ENCODE measurements around the gene ARHGEF33. TPM values are rescaled to one million over a fixed set of nuclear protein-coding genes. Genes with fewer than 3 reads are reported as not detected.

Gene ARHGEF33
- total and polyA plus RNA-seq, 2 experiments from 2014 or later = 0.10 to 1.8 TPM

DNA sequence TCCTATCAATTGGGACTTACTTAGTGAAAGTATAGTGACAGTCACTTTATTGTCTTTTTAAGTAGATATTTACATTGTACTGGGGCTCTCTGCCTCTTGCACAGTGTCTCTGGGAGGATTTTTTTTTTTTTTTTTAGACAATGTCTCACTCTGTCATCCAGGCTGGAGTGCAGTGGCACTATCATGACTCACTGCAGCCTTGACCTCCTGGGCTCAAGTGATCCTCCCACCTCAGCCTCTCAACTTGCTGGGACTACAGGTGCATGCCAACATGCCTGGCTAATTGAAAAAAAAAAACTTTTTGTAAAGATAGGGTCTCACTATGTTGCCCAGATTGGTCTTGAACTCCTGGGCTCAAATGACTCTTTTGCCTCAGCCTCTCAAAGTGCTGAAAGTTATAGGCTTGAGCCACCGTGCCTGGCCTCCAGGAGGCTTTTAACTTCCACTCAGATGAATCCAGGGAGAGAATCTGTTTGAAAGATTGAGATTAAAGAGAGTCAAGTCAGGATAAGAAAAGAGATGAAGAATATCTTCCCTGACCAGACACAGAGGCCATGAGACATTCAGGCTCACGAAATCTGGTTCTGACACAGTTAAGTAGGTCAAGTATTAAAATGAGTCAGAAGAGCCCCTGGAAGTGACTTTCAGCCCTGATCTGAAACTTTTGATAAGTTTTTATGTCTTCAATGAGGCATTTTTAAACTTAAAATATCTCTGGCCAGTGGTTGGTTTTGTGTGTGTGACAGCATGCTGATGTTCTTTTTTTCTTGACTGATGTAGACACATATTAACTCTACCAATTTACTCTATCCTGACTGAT lies 18.3 kb downstream of the ARHGEF33 start:
- Histone ChIP-seq H3F3A (replicated peaks; ENCODE audit: low read depth) (no peaks in the 10 kb centered on the region), H3K36me3 (ENCODE audit: insufficient read depth) (no peaks in the 10 kb centered on the region), H2AFZ (no peak overlapping the region; the same call in 1 of the 2 replicates), H3K9me2 (ENCODE audit: insufficient read depth) (no peaks in the 10 kb centered on the region), H3K4me3 (no peak overlapping the region), H3K27me3 (ENCODE audit: insufficient read depth) (no peaks in the 10 kb centered on the region), H3K79me2 (replicated peaks; ENCODE audit: insufficient read depth) (no peaks in the 10 kb centered on the region), H3K4me1 (ENCODE audit: insufficient read depth) (no peaks in the 10 kb centered on the region), H4K20me1 (replicated peaks; ENCODE audit: insufficient read depth) (no peaks in the 10 kb centered on the region), H3K27ac (ENCODE audit: low read depth) (no peak overlapping the region), H3K4me2 (no peak overlapping the region)
- no peaks in the 10 kb centered on the region for H3K36me3 Mint-ChIP-seq (ENCODE audit: low read depth)
- H3K9me3 Mint-ChIP-seq = no peaks in the 10 kb centered on the region
- ATAC-seq = no peak
- H3K27me3 Mint-ChIP-seq (ENCODE audit: insufficient read depth, low read depth, poor library complexity) = peaks cover 4% of the 10 kb centered on the region
- no peaks in the 10 kb centered on the region for H3K4me1 Mint-ChIP-seq
- no peak for DNase-seq (ENCODE audit: low spot score)
- no peak overlapping the region for H3K27ac Mint-ChIP-seq
- H3K4me3 Mint-ChIP-seq = no peak overlapping the region
- TF ChIP-seq, protein P1, sequence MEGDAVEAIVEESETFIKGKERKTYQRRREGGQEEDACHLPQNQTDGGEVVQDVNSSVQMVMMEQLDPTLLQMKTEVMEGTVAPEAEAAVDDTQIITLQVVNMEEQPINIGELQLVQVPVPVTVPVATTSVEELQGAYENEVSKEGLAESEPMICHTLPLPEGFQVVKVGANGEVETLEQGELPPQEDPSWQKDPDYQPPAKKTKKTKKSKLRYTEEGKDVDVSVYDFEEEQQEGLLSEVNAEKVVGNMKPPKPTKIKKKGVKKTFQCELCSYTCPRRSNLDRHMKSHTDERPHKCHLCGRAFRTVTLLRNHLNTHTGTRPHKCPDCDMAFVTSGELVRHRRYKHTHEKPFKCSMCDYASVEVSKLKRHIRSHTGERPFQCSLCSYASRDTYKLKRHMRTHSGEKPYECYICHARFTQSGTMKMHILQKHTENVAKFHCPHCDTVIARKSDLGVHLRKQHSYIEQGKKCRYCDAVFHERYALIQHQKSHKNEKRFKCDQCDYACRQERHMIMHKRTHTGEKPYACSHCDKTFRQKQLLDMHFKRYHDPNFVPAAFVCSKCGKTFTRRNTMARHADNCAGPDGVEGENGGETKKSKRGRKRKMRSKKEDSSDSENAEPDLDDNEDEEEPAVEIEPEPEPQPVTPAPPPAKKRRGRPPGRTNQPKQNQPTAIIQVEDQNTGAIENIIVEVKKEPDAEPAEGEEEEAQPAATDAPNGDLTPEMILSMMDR (conservative IDR thresholded peaks at IDR 0.05; ENCODE audit: low read depth in 2 of 2) = no peak
- TF ChIP-seq, protein P2, sequence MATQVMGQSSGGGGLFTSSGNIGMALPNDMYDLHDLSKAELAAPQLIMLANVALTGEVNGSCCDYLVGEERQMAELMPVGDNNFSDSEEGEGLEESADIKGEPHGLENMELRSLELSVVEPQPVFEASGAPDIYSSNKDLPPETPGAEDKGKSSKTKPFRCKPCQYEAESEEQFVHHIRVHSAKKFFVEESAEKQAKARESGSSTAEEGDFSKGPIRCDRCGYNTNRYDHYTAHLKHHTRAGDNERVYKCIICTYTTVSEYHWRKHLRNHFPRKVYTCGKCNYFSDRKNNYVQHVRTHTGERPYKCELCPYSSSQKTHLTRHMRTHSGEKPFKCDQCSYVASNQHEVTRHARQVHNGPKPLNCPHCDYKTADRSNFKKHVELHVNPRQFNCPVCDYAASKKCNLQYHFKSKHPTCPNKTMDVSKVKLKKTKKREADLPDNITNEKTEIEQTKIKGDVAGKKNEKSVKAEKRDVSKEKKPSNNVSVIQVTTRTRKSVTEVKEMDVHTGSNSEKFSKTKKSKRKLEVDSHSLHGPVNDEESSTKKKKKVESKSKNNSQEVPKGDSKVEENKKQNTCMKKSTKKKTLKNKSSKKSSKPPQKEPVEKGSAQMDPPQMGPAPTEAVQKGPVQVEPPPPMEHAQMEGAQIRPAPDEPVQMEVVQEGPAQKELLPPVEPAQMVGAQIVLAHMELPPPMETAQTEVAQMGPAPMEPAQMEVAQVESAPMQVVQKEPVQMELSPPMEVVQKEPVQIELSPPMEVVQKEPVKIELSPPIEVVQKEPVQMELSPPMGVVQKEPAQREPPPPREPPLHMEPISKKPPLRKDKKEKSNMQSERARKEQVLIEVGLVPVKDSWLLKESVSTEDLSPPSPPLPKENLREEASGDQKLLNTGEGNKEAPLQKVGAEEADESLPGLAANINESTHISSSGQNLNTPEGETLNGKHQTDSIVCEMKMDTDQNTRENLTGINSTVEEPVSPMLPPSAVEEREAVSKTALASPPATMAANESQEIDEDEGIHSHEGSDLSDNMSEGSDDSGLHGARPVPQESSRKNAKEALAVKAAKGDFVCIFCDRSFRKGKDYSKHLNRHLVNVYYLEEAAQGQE (IDR thresholded peaks at IDR 0.05; ENCODE audit: unreplicated experiment) = no peak
- TF ChIP-seq, protein P3, sequence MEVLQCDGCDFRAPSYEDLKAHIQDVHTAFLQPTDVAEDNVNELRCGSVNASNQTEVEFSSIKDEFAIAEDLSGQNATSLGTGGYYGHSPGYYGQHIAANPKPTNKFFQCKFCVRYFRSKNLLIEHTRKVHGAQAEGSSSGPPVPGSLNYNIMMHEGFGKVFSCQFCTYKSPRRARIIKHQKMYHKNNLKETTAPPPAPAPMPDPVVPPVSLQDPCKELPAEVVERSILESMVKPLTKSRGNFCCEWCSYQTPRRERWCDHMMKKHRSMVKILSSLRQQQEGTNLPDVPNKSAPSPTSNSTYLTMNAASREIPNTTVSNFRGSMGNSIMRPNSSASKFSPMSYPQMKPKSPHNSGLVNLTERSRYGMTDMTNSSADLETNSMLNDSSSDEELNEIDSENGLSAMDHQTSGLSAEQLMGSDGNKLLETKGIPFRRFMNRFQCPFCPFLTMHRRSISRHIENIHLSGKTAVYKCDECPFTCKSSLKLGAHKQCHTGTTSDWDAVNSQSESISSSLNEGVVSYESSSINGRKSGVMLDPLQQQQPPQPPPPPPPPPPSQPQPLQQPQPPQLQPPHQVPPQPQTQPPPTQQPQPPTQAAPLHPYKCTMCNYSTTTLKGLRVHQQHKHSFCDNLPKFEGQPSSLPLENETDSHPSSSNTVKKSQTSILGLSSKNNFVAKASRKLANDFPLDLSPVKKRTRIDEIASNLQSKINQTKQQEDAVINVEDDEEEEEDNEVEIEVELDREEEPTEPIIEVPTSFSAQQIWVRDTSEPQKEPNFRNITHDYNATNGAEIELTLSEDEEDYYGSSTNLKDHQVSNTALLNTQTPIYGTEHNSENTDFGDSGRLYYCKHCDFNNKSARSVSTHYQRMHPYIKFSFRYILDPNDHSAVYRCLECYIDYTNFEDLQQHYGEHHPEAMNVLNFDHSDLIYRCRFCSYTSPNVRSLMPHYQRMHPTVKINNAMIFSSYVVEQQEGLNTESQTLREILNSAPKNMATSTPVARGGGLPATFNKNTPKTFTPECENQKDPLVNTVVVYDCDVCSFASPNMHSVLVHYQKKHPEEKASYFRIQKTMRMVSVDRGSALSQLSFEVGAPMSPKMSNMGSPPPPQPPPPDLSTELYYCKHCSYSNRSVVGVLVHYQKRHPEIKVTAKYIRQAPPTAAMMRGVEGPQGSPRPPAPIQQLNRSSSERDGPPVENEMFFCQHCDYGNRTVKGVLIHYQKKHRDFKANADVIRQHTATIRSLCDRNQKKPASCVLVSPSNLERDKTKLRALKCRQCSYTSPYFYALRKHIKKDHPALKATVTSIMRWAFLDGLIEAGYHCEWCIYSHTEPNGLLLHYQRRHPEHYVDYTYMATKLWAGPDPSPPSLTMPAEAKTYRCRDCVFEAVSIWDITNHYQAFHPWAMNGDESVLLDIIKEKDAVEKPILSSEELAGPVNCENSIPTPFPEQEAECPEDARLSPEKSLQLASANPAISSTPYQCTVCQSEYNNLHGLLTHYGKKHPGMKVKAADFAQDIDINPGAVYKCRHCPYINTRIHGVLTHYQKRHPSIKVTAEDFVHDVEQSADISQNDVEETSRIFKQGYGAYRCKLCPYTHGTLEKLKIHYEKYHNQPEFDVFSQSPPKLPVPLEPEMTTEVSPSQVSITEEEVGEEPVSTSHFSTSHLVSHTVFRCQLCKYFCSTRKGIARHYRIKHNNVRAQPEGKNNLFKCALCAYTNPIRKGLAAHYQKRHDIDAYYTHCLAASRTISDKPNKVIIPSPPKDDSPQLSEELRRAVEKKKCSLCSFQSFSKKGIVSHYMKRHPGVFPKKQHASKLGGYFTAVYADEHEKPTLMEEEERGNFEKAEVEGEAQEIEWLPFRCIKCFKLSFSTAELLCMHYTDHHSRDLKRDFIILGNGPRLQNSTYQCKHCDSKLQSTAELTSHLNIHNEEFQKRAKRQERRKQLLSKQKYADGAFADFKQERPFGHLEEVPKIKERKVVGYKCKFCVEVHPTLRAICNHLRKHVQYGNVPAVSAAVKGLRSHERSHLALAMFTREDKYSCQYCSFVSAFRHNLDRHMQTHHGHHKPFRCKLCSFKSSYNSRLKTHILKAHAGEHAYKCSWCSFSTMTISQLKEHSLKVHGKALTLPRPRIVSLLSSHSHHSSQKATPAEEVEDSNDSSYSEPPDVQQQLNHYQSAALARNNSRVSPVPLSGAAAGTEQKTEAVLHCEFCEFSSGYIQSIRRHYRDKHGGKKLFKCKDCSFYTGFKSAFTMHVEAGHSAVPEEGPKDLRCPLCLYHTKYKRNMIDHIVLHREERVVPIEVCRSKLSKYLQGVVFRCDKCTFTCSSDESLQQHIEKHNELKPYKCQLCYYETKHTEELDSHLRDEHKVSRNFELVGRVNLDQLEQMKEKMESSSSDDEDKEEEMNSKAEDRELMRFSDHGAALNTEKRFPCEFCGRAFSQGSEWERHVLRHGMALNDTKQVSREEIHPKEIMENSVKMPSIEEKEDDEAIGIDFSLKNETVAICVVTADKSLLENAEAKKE (CRISPR knock-in tag; IDR thresholded peaks at IDR 0.05) = no peak
- TF ChIP-seq CREB1 (CRISPR knock-in tag; IDR thresholded peaks at IDR 0.05; ENCODE audit: low read depth) = no peak

Measured in GM23338 (cell line).